Measurements from ENCODE around the gene NCOA5.

Gene NCOA5

DNA sequence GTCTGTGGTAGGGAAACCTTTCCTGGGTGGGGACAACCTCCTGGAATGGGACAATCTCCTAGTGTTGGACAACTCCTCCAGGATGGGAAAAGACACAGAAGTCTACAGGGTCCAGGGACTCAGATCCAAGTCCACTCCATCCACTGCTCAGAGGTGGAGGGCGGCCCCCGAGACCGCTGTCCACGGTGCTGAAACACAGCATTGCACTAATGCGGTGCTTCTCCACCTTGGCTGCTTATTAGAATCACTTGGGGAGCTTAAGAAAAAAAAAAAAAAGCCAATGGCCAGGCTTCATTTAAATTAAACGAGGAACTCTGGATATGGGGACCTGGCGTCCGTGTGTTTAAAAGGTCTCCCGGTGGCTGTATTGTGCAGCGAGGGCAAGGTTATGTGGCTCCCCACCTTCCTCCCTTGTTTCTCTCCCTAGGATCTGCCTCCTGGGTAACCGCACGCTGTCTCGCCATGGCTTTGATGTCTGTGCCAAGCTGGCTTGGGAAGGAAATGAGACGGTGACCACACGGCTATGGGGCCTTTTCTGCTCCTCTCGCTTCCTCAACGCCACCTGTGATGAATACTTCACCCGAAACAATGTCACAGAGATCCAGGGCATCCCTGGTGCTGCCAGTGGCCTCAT, 48.7 kb downstream of the NCOA5 start:
- DNase-seq (ENCODE audit: low spot score): no peak

DNA sequence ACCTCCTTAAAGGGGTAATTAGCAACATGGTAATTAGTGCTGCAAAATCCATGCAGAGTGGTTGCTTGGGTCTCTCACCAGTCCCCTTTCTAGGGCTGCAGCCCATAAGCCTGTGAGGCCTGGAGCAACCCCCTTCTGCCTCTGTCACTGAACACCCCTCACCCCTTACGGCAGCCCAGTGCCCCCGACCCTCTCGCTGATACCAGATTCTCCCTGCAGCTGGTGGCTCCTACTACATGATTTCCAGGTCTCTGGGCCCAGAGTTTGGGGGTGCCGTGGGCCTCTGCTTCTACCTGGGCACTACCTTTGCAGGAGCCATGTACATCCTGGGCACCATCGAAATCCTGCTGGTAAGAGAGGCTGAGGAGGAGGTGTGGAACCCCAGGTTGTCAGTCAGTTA, 52.7 kb downstream of the NCOA5 start:
- no peak for DNase-seq (ENCODE audit: low spot score)

GRCh38 chr20:46036370-46036769, 53.4 kb downstream of the NCOA5 start:
- no peak for DNase-seq (ENCODE audit: low spot score)

GRCh38 chr20:46035713-46036112, 54.0 kb downstream of the NCOA5 start:
- no peak for DNase-seq (ENCODE audit: low spot score)

- DNase-seq (ENCODE audit: low spot score): no peak
Observed at GRCh38 chr20:46035253-46035652, 54.5 kb downstream of the NCOA5 start.

- DNase-seq (ENCODE audit: low spot score): no peak
Observed at GRCh38 chr20:46034039-46034438, 55.7 kb downstream of the NCOA5 start.

DNA sequence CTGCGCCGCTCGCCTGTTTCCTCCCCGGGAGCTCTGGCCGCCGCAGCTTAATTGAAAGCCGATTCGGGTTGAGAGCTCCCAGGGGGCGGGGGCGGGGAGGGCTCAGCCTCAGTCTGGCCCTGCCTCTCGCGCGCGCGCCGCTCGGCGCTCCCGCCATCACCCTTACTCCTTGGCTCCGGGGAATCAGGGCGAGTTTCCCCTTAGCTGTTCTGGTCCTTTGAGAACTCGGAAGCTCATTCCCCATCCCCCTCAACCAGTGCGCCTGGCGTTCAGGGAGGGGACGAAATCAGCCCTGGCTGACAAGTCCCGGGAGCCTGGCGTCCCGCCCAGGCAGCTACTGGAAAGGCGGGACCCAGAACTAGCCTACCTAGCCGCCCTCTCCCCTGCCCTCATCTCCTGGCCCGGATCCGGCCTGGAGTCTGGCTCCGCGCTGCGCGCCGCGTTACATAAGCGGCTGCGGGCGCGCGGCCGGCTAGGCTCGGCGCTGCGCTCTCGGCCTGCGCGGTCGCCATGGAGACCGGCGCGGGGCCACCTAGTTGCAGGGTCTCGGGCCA, 58.0 kb downstream of the NCOA5 start:
- peak; percentile 82 for DNase-seq (ENCODE audit: low spot score)

- no peak for DNase-seq (ENCODE audit: low spot score)
Observed at GRCh38 chr20:46031014-46031569, 58.7 kb downstream of the NCOA5 start.

GRCh38 chr20:46030284-46031013, 59.3 kb downstream of the NCOA5 start:
- DNase-seq (ENCODE audit: low spot score): peak; percentile 46

DNA sequence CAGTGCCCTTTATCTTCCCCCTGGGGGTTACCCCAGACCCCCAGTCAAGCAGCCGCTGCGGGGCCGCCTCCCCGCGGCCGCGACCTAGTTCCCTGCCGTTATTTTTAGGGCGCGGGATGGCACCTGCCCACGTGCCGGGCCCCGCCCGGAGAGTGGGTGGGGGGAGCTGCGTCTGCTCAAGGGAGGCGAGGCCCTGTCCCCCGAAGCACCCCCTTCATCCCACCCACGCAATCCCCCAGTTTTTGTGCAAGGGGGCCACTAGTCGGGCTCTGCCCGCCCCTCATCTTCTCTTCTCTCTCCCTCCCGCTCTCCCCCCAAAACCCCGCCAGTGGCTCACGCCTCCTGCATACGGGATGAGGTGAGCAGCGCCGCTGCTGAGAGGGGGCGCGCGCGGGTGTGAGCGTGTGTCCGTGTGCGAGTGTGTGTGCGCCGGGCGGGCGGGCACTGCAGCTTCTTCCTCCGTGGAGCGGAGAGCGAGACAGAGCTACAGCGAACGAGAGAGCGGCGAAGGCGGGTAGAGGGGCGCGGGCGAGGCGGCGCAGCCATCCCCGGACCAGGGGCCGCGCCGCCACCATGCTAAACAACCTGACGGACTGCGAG, 60.9 kb downstream of the NCOA5 start, which contains the start of gene SLC12A5:
Gene SLC12A5 (plus strand): TSS at position 444 of the 600 bp plus-strand sequence. CDS start 130 bp downstream, at position 574.
- DNase-seq (ENCODE audit: low spot score): no peak

GRCh38 chr20:46028110-46028509, 61.7 kb downstream of the NCOA5 start:
- peak; percentile 68 for DNase-seq (ENCODE audit: low spot score)

DNA sequence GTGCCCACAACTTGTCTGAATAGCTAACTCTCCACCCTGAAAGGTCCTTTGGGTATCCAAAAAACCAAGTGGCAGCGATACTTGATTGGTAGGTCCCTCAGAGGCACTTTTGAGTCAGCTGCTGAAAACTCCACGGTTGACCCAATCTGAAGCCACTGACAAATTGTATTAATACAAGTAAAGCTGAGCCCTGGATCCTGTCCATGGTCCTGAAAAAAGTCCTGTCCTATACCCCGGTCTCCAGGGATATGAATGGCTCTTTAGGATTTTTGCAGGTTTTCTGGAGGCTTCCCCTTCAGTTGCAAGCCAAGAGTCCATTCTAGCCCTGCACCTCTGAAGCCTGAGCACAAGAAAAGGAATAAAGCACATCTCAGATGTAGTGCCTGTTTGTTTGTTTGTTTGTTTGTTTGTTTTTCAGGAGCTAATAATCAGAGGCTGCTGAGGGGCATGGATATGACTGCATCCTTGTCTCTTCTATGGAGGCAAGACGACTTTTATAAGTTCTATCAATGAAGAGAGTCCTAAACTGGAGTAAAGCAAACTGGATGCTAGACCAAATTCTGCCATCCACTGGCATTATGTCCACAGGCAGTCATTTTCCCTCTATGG, 62.4 kb downstream of the NCOA5 start:
- no peak for DNase-seq (ENCODE audit: low spot score)

- DNase-seq (ENCODE audit: low spot score): peak; percentile 56
Observed at GRCh38 chr20:46025376-46025783, 64.4 kb downstream of the NCOA5 start.

DNA sequence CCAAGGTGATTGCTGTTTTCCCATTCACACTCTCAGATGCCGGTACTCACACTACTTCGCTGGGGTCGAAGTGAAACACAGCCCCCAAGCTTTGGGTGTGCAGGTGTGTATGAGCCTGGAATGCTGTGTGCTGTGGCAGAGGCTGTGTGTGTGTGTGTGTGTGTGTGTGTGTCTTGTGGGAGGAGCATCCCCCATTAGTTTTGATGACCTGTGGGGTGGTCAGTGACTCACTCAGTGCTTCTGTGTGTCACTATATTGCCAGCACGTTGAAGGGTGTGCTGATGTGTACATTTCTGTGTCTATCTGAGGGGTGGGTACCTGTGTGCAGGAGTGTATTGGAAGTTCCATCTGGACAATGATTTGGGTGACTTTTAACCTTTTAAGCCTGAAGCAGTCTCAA, 65.8 kb downstream of the NCOA5 start:
- no peak for DNase-seq (ENCODE audit: low spot score)

DNA sequence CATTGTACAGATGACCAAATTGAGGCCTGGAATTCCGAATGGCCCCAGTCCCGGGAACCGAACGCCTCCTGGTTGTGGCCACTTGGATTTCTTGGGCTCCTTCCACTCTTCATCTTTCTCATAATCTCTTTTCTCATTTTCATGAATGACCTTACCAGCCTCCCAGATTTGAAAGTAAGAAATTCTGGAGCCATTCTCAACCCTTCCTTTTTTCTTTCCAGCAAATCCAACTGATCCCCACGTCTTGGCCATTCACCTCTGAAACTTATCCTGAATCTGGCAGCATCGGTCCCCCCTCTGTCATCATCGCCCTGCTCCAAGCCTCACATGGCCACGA, 66.6 kb downstream of the NCOA5 start:
- no peak for DNase-seq (ENCODE audit: low spot score)

GRCh38 chr20:46022411-46023147, 67.2 kb downstream of the NCOA5 start:
- peak; percentile 68 for DNase-seq (ENCODE audit: low spot score)

DNA sequence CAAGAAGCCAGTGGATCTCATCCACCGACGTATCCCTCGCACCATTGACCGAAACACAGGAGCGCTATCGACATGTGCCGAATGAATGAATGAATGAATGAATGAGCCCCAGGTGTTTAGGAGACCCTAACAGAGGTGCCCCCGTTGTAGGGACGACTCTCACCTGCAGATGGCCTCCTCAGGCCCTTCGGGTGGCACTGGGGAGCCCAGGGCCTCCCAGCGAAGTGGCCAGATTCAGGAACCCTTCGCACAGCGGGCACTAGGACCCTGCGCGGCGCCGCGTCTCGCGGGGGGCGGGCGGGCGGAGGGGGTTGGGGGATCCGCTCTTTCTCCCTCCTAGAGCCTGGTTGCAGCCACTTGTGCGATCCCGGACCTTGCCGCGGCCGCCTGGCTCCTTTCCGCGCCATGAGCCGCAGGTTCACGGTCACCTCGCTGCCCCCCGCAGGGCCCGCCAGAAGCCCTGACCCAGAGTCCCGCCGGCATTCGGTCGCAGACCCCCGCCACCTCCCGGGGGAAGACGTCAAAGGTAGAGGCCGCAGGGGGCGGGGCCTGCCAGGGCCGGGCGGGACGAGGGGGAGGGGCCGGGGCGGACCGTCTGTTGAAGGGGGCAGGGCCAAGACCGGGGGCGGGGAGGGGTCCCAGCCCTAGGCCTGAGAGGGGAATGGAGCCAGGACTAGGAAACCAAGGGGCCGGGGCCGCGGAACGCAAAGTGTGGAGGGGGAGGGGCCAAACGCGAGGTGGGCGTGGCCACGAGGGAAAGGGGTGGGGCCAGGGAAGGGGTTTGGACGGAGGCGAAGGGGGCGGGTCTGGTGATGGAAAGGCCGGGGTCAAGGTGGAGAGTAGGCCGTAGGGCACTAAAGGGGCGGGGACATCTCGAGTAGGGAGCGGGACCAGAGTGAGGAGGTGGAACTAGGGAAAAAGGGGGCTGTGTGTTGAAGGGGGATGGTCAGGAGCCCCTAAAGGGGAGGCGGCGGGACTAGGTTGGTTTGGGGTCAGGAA, 68.1 kb downstream of the NCOA5 start:
- peak; percentile 92 for DNase-seq (ENCODE audit: low spot score)

GRCh38 chr20:46020555-46020954, 69.2 kb downstream of the NCOA5 start:
- peak; percentile 78 for DNase-seq (ENCODE audit: low spot score)

DNA sequence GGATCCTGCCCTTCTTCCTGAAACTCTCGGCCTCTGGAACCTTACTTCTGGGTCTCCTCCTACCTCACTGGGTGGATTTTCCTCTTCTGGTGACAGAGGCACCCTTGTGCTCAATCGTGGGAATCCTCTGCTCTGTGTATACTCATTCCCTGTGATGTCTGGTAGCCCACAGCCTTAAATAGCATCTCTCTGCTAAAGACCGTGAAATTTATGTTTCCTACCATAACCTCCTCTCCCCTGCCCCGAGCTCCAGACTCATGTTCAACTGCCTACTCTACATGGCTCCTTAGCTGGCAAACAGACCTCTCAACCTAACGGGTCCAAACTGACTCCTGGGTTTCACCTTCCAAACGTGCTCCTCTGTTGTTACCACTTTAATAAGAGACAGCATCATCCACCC, 71.2 kb downstream of the NCOA5 start:
- DNase-seq (ENCODE audit: low spot score): no peak

GRCh38 chr20:46018112-46018511, 71.7 kb downstream of the NCOA5 start:
- DNase-seq (ENCODE audit: low spot score): no peak

All from SK-N-DZ (cell line).